Stimulated activated CD4-positive, alpha-beta T cell treated with anti-CD3 and anti-CD28 coated beads, TNF-alpha, amount 100 ng/mL, for 24 hours (primary cell): Measurements from ENCODE around the gene BCL10.
A peak's percentile ranks its signal among the peaks of the same experiment; 100 is the strongest.

Source experiments
- DNase-seq, 3 experiments: peaks; one replicate each; pipeline ENCODE4 v3.0.0-alpha.2; 2020; ENCODE audit warnings: low read depth in 3 of 3

BCL10 gene

GRCh38 chr1:85276215-85276977 is at the start of gene BCL10:
TSS of gene BCL10 (minus strand) at chr1:85276632. CDS start at chr1:85276352, 280 bp downstream.
- peak; percentile 91 to 97 (median 95) for DNase-seq

GRCh38 chr1:85325920-85326319 is 49.5 kb upstream of the BCL10 start:
- DNase-seq: no peak

- DNase-seq: no peak
Observed at GRCh38 chr1:85323770-85324169, 47.3 kb upstream of the BCL10 start.

- no peak for DNase-seq
Observed at GRCh38 chr1:85322655-85323054, 46.2 kb upstream of the BCL10 start.

- DNase-seq: peak in 1 of 3 experiments; percentile 20
Observed at GRCh38 chr1:85321237-85321964, 45.0 kb upstream of the BCL10 start.

GRCh38 chr1:85320371-85321131 is 44.1 kb upstream of the BCL10 start:
- DNase-seq: no peak

GRCh38 chr1:85319931-85320330 is 43.5 kb upstream of the BCL10 start:
- no peak for DNase-seq

GRCh38 chr1:85319491-85319890 is 43.1 kb upstream of the BCL10 start:
- DNase-seq: no peak

GRCh38 chr1:85318217-85318616 is 41.8 kb upstream of the BCL10 start:
- DNase-seq: no peak

GRCh38 chr1:85317560-85317959 is 41.1 kb upstream of the BCL10 start:
- DNase-seq: no peak

- no peak for DNase-seq
Observed at GRCh38 chr1:85316321-85316720, 39.9 kb upstream of the BCL10 start.

- DNase-seq: no peak
Observed at GRCh38 chr1:85315789-85316188, 39.4 kb upstream of the BCL10 start.

GRCh38 chr1:85314726-85315125 is 38.3 kb upstream of the BCL10 start:
- DNase-seq: no peak

GRCh38 chr1:85313888-85314696 is 37.7 kb upstream of the BCL10 start:
- no peak for DNase-seq

- no peak for DNase-seq
Observed at GRCh38 chr1:85311818-85312217, 35.4 kb upstream of the BCL10 start.

- no peak for DNase-seq
Observed at GRCh38 chr1:85308833-85309350, 32.5 kb upstream of the BCL10 start.

- DNase-seq: peak; percentile 31 to 64 (median 44)
Observed at GRCh38 chr1:85307987-85308832, 31.8 kb upstream of the BCL10 start.

GRCh38 chr1:85306236-85306635 is 29.8 kb upstream of the BCL10 start:
- DNase-seq: no peak

GRCh38 chr1:85303440-85304162 is 27.2 kb upstream of the BCL10 start:
- DNase-seq: no peak

GRCh38 chr1:85300140-85300539 is 23.7 kb upstream of the BCL10 start:
- DNase-seq: no peak
